Measurements from ENCODE around the gene ALPP.
"Not testable (repeated sequence)": the region's sequence is repeated elsewhere in the genome, so short reads cannot be mapped to it uniquely, and the experiment has no call there.

ALPP gene

GRCh38 chr2:232369126-232369951 lies 9.2 kb upstream of the ALPP start:
- DNase-seq (ENCODE audit: extremely low read depth, low read depth): no peak
- TF ChIP-seq CTCF (IDR thresholded peaks at IDR 0.05; ENCODE audit: low read depth, low read length): no peak

GRCh38 chr2:232370007-232370406 lies 8.5 kb upstream of the ALPP start:
- not testable (repeated sequence) for DNase-seq (ENCODE audit: extremely low read depth, low read depth)

- no peak for TF ChIP-seq CTCF (IDR thresholded peaks at IDR 0.05; ENCODE audit: low read depth, low read length)
- DNase-seq (ENCODE audit: extremely low read depth, low read depth): no peak
These were observed 6.0 kb upstream of the ALPP start for GRCh38 chr2:232372231-232373208.

GRCh38 chr2:232374356-232374755 lies 4.2 kb upstream of the ALPP start:
- no peak for DNase-seq (ENCODE audit: extremely low read depth, low read depth)
- TF ChIP-seq CTCF (IDR thresholded peaks at IDR 0.05; ENCODE audit: low read depth, low read length): no peak

- TF ChIP-seq CTCF (IDR thresholded peaks at IDR 0.05; ENCODE audit: low read depth, low read length): no peak
- no peak for DNase-seq (ENCODE audit: extremely low read depth, low read depth)
These were observed 3.4 kb upstream of the ALPP start for GRCh38 chr2:232375164-232375563.

GRCh38 chr2:232376260-232376659 lies 2.3 kb upstream of the ALPP start:
- TF ChIP-seq CTCF (IDR thresholded peaks at IDR 0.05; ENCODE audit: low read depth, low read length): no peak
- DNase-seq (ENCODE audit: extremely low read depth, low read depth): no peak

- TF ChIP-seq CTCF (IDR thresholded peaks at IDR 0.05; ENCODE audit: low read depth, low read length): no peak
- no peak for DNase-seq (ENCODE audit: extremely low read depth, low read depth)
These were observed 1.8 kb upstream of the ALPP start for GRCh38 chr2:232376713-232377112.

Data from AG09319 (cell line).